Erythroblast (primary cell): Measurements from ENCODE around the gene CDH7.

Source experiments
- GATA1 ChIP-seq: IDR thresholded peaks from 2 replicates; pipeline ENCODE4 v1.6.1; 2011; ENCODE audit warnings: low read depth, mild to moderate bottlenecking, control low read depth, low read length, moderate library complexity
- POLR2A ChIP-seq: IDR thresholded peaks from 2 replicates; pipeline ENCODE4 v1.6.1; 2011; ENCODE audit warnings: mild to moderate bottlenecking, low read length

DNA sequence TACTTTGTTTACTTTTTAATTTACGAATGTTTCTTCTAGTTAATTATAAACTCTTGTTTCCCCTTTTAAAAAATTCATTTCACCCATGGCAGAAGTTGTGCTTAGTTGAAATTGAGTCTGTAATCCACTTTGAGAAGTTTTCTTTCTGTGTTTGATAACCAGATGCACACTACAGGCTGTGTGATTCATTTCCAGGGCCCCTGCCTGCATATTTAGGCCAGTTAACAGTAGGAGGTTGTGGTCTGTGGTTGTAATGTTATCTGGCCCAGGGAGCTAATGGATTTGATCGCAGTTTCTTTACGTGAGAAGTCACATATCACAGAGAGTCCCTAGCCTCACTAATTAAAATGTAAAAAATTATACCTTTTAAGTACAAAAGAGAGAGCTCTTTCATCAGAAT lies 3.3 kb downstream of the CDH7 start:
- TF ChIP-seq POLR2A (no peak), GATA1 (no peak)
